GM12865 (cell line): ENCODE data around the gene ADGRE2.
"Not testable (repeated sequence)": the region's sequence is repeated elsewhere in the genome, so short reads cannot be mapped to it uniquely, and the experiment has no call there.

Source experiments
- DNase-seq: peaks from one replicate; pipeline ENCODE4 v3.0.0; 2010; ENCODE audit warnings: low read depth
- H3K4me3 ChIP-seq: 2 replicates; pipeline ENCODE4 v1.5.1; 2011; ENCODE audit warnings: mild to moderate bottlenecking, low read depth, low read length, control low read depth
- CTCF ChIP-seq: IDR thresholded peaks from 2 replicates; pipeline ENCODE4 v1.5.1; 2011; ENCODE audit warnings: low read length, control low read depth, low read depth, inconsistent platforms; ENCODE audit not compliant: insufficient read depth; ENCODE audit errors: missing control alignments

Gene ADGRE2

DNA sequence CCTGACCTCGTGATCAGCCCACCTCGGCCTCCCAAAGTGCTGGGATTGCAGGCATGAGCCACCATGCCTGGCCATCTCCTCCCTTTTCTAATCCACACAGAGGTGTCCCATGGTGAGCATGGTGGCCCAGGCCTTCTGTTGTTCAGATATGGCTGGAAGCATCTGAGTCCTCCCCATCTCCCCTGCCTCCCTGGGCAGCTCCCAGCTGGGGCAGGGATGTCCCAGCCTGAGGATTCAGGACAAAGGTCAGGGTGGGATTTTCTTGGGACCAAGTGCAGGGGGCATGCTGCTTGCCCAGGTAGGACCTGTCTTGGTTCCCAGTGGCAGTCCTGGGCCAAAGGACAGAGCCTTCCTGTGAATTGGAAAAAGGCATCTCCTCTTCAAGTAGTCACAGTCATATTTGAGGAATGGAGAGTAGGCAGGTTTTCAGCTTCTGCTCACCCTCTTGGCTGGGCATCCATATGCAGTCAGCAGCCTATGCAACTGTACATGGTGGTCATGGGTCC lies 10.8 kb downstream of the ADGRE2 start:
- no peak overlapping the region for H3K4me3 ChIP-seq
- TF ChIP-seq CTCF: no peak
- no peak for DNase-seq

DNA sequence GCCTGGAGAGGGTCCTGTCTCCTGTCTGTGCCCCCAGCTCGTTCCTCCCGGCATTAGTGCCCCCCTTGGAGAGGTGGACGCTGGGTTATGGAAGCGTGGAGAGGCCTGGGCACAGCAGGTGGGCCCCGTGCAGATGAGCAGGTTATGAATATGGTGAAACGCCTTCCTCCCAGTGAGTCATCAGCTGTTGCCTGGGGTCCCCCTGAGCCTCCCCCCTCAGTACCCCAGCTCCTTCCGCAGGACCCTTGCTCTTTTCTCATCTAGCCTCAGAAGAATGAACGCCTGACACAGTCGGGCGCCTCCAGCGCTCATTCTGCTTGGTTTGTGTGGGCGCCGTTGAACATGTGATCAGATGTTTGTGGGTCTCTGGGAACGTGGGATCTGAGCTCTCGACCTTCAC lies 12.5 kb downstream of the ADGRE2 start:
- H3K4me3 ChIP-seq, DNase-seq: not testable (repeated sequence)

- H3K4me3 ChIP-seq: not testable (repeated sequence)
Observed at GRCh38 chr19:14765403-14765802, 13.0 kb downstream of the ADGRE2 start.

GRCh38 chr19:14764401-14764800 lies 14.0 kb downstream of the ADGRE2 start:
- DNase-seq: no peak
- no peak for TF ChIP-seq CTCF
- H3K4me3 ChIP-seq: no peak overlapping the region

More at GRCh38 chr19:14765403-14765802, 13.0 kb downstream of the ADGRE2 start:
- DNase-seq: not testable (repeated sequence)

DNA sequence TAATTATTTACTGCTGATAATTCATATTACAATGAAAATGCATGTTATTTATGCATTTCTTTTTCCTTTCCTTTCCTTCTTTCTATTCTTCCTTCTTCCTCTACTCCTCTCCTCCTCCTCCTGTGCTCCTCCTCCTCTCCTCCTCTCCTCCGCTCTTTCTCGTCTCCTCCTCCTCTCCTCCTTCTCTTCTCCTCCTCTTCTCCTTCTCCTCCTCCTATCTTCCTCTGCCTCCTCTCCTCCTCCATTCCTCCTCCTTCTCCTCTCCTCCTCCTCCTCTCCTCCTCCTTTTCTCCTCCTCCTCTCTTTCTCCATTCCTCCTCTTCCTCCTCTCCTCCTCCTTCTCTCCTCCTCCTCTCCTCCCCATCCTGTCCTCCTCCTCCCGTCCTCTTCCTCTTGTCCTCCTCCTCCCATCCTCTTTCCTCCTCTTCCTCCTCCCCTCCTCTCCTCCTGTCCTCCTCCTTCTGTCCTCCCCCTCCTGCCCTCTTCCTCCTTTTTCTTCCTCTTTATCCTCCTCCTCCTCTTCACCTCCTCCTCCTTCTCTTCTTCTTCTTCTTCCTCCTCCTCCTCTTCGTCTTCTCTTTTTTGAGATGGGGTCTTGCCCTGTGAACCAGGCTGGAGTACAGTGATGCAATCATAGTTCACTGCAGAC lies 14.7 kb downstream of the ADGRE2 start:
- TF ChIP-seq CTCF: no peak
- no peak for DNase-seq
- no peak overlapping the region for H3K4me3 ChIP-seq

DNA sequence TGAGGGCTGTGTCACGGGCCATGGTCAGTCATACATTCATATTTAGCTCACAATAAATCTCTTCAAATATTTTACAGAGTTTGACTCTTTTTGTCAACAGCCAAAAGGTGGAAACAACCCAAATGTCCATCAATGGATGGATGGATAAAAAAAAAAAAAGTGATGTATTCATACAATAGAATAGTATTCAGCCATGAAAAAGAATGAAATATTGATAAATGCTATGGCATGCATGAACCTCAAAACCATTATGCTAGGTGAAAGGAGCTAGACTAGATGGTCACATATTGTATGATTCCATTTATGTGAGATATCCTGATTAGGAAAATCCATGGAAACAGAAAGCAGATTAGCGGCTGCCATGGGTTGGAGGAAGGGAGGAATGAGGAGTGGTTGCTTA lies 16.2 kb downstream of the ADGRE2 start:
- H3K4me3 ChIP-seq: no peak overlapping the region
- DNase-seq: no peak
- no peak for TF ChIP-seq CTCF

DNA sequence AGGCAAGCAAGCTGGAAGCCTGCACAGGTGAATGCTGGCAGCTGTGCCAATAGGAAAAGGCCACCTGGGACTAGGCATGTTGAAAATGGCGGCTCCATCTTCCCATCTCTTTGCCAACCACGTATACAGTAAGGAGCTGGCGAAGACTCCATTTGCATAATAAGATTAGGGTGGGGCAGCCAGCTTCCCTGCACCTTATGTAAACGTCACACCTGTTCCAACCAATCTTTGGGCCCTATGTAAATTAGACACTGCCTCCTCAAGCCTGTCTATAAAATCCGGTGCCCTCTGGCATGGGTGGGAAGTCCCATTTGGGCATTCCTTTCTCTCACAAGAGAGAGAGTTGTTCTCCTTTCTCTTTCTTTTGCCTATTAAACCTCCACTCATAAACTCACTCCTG lies 16.8 kb downstream of the ADGRE2 start:
- no peak overlapping the region for H3K4me3 ChIP-seq
- TF ChIP-seq CTCF: no peak
- DNase-seq: no peak

DNA sequence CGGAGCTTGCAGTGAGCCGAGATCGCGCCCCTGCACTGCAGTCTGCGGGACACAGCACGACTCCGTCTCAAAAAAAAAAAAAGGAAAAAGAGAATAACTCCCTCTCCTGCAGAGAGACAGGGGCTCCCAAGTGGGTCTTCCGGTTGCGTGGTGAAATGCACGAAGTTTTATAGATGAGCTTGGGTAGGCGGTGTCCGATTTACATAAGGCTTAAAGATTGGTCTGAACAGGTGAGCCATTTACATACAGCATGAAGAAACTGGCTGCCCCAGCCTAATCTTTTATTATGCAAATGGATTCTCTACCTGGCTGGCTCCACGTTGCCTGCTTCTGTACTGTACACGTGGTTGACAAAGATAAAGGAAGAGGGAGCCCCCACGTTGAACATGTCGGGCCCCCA lies 19.5 kb downstream of the ADGRE2 start:
- H3K4me3 ChIP-seq: no peak overlapping the region
- DNase-seq: no peak
- TF ChIP-seq CTCF: no peak
